K562 (cell line): ENCODE results near the gene MBD6. TPM values are rescaled to one million over a fixed set of nuclear protein-coding genes. Genes with fewer than 3 reads are reported as not detected.

ENCODE experiments used
- ARNT ChIP-seq, 2 experiments: fragments of 450-650 bp; IDR thresholded peaks; 2 replicates each; pipeline ENCODE4 v1.6.1; 2016; ENCODE audit warnings: mild to moderate bottlenecking in 1 of 2
- CLOCK ChIP-seq: fragments of 250-450 bp; sonication (Bioruptor Pico); IDR thresholded peaks from 2 replicates; pipeline ENCODE4 v1.4.0; 2020; ENCODE audit warnings: mild to moderate bottlenecking, moderate library complexity, borderline replicate concordance
- CXXC5 ChIP-seq: fragments of 250-450 bp; sonication (Bioruptor Pico); IDR thresholded peaks from 2 replicates; pipeline ENCODE4 v1.8.0; 2022; ENCODE audit warnings: inconsistent platforms, mild to moderate bottlenecking, moderate library complexity
- ELF4 ChIP-seq: fragments of 450-650 bp; formaldehyde crosslinking; IDR thresholded peaks from 2 replicates; pipeline ENCODE4 v1.4.0; 2022; ENCODE audit warnings: missing genetic modification characterization
- ESRRA ChIP-seq: fragments of 450-650 bp; IDR thresholded peaks from 2 replicates; pipeline ENCODE4 v1.6.1; 2014; ENCODE audit warnings: low read depth, mild to moderate bottlenecking, moderate library complexity, borderline replicate concordance
- FOXJ3 ChIP-seq: sonication (generic); formaldehyde crosslinking; IDR thresholded peaks from 2 replicates; pipeline ENCODE4 v1.4.0; 2020; ENCODE audit warnings: mild to moderate bottlenecking, missing genetic modification reagents
- HDGF ChIP-seq: fragments of 450-650 bp; IDR thresholded peaks from 2 replicates; pipeline ENCODE4 v1.6.1; 2016
- IRF1 ChIP-seq: sonication (generic); formaldehyde crosslinking; IDR thresholded peaks from 2 replicates; pipeline ENCODE4 v1.8.0; 2022; ENCODE audit warnings: missing genetic modification reagents, mild to moderate bottlenecking, borderline replicate concordance
- KDM4B ChIP-seq, 2 experiments: fragments of 450-650 bp in 1 of 2; sonication (generic) in 1 of 2; IDR thresholded peaks; 2 replicates each; pipeline ENCODE4 v1.6.1; 2016 to 2017; ENCODE audit warnings: borderline replicate concordance in 2 of 2, antibody characterized with exemption in 1 of 2, low read depth in 1 of 2, mild to moderate bottlenecking in 1 of 2
- KDM5B ChIP-seq: fragments of 200-600 bp; sonication (generic); IDR thresholded peaks from 2 replicates; pipeline ENCODE4 v1.6.1; 2012; ENCODE audit warnings: low read depth, mild to moderate bottlenecking, moderate library complexity, low read length, control low read depth, inconsistent platforms; ENCODE audit not compliant: insufficient replicate concordance
- KLF10 ChIP-seq: fragments of 250-450 bp; sonication (Bioruptor Pico); IDR thresholded peaks from 2 replicates; pipeline ENCODE4 v1.6.1; 2021; ENCODE audit warnings: matching md5 sums
- LARP7 ChIP-seq: fragments of 450-650 bp; IDR thresholded peaks from 2 replicates; pipeline ENCODE4 v1.6.1; 2016
- MTA3 ChIP-seq: fragments of 450-650 bp; formaldehyde crosslinking; IDR thresholded peaks from 2 replicates; pipeline ENCODE4 v1.6.1; 2017; ENCODE audit warnings: mild to moderate bottlenecking, borderline replicate concordance
- NEUROD1 ChIP-seq: fragments of 150-350 bp; IDR thresholded peaks from 2 replicates; pipeline ENCODE4 v1.6.1; 2014; ENCODE audit warnings: borderline replicate concordance, low read length, low read depth; ENCODE audit not compliant: partially characterized antibody
- NFIC ChIP-seq: fragments of 450-650 bp; IDR thresholded peaks from 2 replicates; pipeline ENCODE4 v1.6.1; 2017; ENCODE audit warnings: mild to moderate bottlenecking, inconsistent platforms
- NR1H2 ChIP-seq: sonication (generic); formaldehyde crosslinking; IDR thresholded peaks from 2 replicates; pipeline ENCODE4 v1.4.0; 2020; ENCODE audit warnings: mild to moderate bottlenecking, missing genetic modification reagents
- POU5F1 ChIP-seq: fragments of 150-350 bp; IDR thresholded peaks from 2 replicates; pipeline ENCODE4 v1.6.1; 2014; ENCODE audit warnings: borderline replicate concordance, low read length, low read depth, mild to moderate bottlenecking; ENCODE audit not compliant: partially characterized antibody
- TFAM ChIP-seq: fragments of 250-450 bp; sonication (Bioruptor Pico); conservative IDR thresholded peaks from 2 replicates; pipeline ENCODE4 v1.5.0; 2021; ENCODE audit warnings: mild to moderate bottlenecking, moderate library complexity
- THRAP3 ChIP-seq: fragments of 450-650 bp; IDR thresholded peaks from 2 replicates; pipeline ENCODE4 v1.6.1; 2016; ENCODE audit warnings: mild to moderate bottlenecking, inconsistent platforms, borderline replicate concordance
- polyA plus RNA-seq, 8 experiments: library from polyadenylated mRNA; depleted of rRNA in 4 of 8; stranded (reverse) in 5 of 8; unstranded in 3 of 8; fragments of >200 nt; fragmentation: Nextera tagmentation in 2 of 8; fragmentation: Illumina TruSeq in 1 of 8; extraction: Ambion mirVana in 2 of 8; extraction: Trizol in 1 of 8; gene quantifications; 2 replicates each; pipeline versions ENCODE4 v1.2.1 to v1.2.3, GENCODE V29; 2011 to 2014; ENCODE audit warnings: inconsistent platforms in 1 of 8, missing spikeins in 1 of 8
- total RNA-seq, 7 experiments: library from RNA; depleted of rRNA in 6 of 7; stranded (reverse); fragments of >200 nt in 6 of 7; fragmentation: Illumina TruSeq in 2 of 7; extraction: Trizol in 2 of 7; gene quantifications; 2 replicates each; pipeline versions ENCODE4 v1.2.1 to v1.2.3, GENCODE V29; 2011 to 2021; ENCODE audit warnings: low replicate concordance in 1 of 7
- TF ChIP-seq, protein P1 (sequence below): sonication (generic); formaldehyde crosslinking; IDR thresholded peaks from 2 replicates; pipeline ENCODE4 v1.8.1; 2023; ENCODE audit warnings: mild to moderate bottlenecking, missing genetic modification reagents, moderate library complexity
- TF ChIP-seq, protein P2 (sequence below): IDR thresholded peaks from 2 replicates; pipeline ENCODE4 v1.6.1; 2012; ENCODE audit warnings: low read depth, low read length, improper control_type of control experiment, borderline replicate concordance

The MBD6 gene
- total and polyA plus RNA-seq, 9 of the 15 experiments (the other 6 are each of a cell fraction or from before 2014, with no cell fraction given), result 2.0 to 54.8 (median 3.8) TPM

DNA sequence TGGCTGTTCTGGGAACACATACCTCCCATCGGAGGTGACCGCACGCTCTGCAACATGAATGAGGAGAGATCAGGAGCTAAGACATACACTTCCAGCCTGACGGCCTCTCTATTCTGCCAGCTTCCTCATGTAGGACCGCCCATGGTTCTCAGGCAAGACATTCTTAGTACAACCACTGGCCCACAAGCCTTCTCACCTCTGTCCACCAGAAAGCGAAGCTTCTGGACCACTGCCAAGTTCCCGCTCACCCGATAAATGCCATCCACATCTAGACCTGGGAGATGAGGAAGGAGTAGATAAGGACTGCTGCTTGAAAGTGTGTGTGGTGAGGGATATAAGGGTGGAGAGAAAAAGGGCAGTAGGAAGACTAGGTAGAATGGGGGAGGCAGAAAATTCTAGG, 48.2 kb upstream of the MBD6 start (continued):
- no peak for TF ChIP-seq KLF10 (CRISPR knock-in tag)
- TF ChIP-seq ELF4 (CRISPR knock-in tag), result no peak
- no peak for TF ChIP-seq KDM4B (IDR thresholded peaks at IDR 0.05; ENCODE audit: borderline replicate concordance in 2 of 2, low read depth in 1 of 2)
- TF ChIP-seq MTA3, result peak; percentile 23; the same call in 1 of the 2 replicates
- TF ChIP-seq ESRRA, result no peak
- TF ChIP-seq, protein P1, sequence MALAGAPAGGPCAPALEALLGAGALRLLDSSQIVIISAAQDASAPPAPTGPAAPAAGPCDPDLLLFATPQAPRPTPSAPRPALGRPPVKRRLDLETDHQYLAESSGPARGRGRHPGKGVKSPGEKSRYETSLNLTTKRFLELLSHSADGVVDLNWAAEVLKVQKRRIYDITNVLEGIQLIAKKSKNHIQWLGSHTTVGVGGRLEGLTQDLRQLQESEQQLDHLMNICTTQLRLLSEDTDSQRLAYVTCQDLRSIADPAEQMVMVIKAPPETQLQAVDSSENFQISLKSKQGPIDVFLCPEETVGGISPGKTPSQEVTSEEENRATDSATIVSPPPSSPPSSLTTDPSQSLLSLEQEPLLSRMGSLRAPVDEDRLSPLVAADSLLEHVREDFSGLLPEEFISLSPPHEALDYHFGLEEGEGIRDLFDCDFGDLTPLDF, result no peak
- TF ChIP-seq LARP7, result no peak
- no peak for TF ChIP-seq TFAM
- TF ChIP-seq ARNT (IDR thresholded peaks at IDR 0.05), result no peak
- TF ChIP-seq IRF1 (CRISPR knock-in tag), result no peak
- TF ChIP-seq, protein P2, sequence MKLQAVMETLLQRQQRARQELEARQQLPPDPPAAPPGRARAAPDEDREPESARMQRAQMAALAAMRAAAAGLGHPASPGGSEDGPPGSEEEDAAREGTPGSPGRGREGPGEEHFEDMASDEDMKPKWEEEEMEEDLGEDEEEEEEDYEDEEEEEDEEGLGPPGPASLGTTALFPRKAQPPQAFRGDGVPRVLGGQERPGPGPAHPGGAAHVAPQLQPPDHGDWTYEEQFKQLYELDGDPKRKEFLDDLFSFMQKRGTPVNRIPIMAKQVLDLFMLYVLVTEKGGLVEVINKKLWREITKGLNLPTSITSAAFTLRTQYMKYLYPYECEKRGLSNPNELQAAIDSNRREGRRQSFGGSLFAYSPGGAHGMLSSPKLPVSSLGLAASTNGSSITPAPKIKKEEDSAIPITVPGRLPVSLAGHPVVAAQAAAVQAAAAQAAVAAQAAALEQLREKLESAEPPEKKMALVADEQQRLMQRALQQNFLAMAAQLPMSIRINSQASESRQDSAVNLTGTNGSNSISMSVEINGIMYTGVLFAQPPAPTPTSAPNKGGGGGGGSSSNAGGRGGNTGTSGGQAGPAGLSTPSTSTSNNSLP, result no peak
- TF ChIP-seq CLOCK (CRISPR knock-in tag), result no peak
- TF ChIP-seq NEUROD1, result no peak
- no peak for TF ChIP-seq NR1H2 (CRISPR knock-in tag)
- no peak for TF ChIP-seq KDM5B
- TF ChIP-seq CXXC5 (CRISPR knock-in tag), result no peak
- no peak for TF ChIP-seq THRAP3
- TF ChIP-seq HDGF, result no peak
- no peak for TF ChIP-seq FOXJ3 (CRISPR knock-in tag)
- no peak for TF ChIP-seq POU5F1
- TF ChIP-seq NFIC, result peak; percentile 95
